Stimulated activated naive CD8-positive, alpha-beta T cell treated with anti-CD3 and anti-CD28 coated beads, Interleukin-15, Interleukin-2, amounts not matched to agents 100 U/mL and 50 U/mL, for 24 hours (primary cell): ENCODE measurements around the gene ARL17A.
"Not testable (repeated sequence)": the region's sequence is repeated elsewhere in the genome, so short reads cannot be mapped to it uniquely, and the experiment has no call there.

Source experiments
- ATAC-seq: fragments of 150-1000 bp; cut with Tn5 transposase; one replicate; pipeline ENCODE4 v1.10.0; 2021
- DNase-seq: peaks from one replicate; pipeline ENCODE4 v3.0.0; 2021

Gene ARL17A

DNA sequence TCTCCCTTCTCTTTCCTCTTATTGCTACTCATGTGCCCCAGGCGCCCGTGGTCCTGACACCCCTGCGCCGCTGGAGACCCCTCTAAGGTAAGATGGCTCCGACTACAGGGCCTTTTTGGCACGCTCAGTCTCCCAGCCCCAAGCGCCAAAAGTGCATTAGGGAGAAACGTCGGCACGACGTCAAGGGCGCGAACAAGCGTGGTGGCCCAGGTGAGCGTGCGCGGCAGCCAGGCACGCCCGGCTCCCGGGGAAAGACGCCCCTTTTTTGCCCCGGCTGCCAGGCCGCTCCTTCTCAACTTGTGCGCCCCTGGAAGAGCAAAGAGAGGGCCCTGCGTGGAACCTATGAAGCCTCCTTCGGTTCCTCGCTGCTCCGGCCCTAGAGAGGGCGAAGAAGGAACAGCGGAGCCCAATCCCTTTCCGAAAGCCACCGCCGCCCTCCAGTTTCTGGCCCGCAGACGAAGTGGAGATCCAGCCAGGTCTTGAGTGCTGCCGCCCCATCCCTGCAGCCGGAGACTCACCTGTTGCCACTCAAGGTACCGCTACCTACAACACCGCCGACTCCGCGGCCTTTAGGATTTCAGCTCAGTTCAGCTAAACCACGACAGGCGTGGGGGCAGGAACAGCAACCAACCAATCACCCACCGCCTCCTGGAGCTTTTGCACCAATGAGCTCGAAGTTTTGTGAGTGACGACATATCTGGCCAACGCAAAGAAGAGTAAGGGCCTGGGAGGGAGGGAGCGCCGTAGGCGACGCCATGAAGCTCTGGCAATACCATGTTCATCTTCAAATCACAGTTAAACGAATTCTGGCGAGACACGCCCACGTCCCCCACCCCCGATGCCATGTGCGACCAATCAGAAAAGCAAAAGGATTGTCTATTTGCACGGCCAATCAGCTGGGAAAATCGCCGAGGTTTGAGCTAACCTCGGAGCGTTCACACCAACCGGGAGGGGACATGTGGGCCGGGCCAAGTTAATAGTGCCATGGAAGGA, at the start of gene ARL17A:
Gene ARL17A (minus strand): TSS at position 609 of the 993 bp plus-strand sequence. CDS start 3,369 bp downstream, outside the sequence.
- peak; percentile 95 for ATAC-seq
- peak; percentile 70 for DNase-seq

DNA sequence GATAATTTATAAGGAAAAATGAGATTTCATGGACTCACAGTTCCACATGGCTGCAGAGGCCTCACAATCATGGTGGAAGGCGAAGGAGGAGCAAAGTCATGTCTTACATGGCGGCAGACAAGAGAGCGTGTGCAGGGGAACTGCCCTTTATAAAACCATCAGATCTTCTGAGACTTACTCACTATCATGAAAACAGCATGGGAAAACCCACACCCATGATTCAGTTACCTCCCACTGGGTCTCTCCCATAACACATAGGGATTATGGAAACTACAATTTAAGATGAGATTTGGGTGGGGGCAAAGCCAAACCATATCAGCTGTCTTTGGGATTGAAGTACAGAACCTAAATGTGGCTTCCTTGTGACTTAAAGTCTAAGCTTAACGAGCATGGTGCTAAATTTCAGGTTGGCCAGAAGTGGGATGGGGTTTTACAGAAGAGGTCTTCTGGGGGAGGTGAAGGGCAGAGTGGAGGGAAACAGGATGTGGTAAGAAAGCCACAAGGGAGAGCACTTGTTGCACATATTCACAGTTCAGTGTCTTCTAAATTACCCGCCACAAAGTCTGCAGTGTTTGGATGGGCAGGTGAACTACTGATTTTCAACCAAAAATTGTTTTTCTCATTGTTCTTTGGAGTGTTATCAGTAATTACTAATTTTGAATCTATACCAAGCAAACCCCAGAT, 49.4 kb upstream of the ARL17A start:
- DNase-seq = not testable (repeated sequence)
- ATAC-seq = peak; percentile 93

DNA sequence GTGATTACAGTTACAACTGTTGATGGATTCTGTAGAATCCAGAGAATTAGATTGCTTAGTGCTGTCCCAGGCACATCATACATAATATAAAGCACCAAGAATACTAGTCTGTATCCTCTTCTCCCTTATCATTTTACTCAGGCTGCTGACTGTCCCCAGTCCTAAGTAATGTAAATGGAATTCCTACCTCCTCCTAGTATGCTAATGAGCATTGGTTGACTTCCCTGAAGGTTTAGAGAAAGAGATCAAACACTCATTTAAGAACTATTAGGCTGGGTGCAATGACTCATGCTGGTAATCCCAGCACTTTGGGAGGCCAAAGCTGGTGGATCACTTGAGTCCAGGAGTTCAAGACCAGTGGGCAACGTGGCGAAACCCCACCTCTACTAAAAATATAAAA, 48.0 kb upstream of the ARL17A start:
- not testable (repeated sequence) for ATAC-seq, DNase-seq

GRCh38 chr17:46624726-46625125, 45.2 kb upstream of the ARL17A start:
- ATAC-seq, DNase-seq: not testable (repeated sequence)

GRCh38 chr17:46623790-46624189, 44.3 kb upstream of the ARL17A start:
- not testable (repeated sequence) for DNase-seq, ATAC-seq

DNA sequence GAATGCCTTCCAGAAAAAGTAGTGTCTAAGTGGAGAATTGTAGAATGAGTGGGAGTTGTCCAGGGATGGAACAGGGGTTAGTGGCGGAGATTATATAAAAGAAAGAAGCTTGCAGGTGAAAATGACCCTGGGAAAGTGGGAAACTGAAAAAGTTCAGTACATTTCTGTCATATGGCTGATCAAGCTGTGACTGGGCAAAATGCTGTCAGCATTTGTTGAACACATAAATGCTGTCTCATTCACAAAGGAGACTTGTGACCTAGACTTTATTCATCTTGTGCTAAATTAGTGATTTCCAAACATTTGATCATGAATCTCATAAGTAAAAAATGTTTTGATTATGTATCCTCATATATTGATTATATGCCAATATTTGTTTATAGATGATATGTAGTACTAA, 39.5 kb upstream of the ARL17A start:
- not testable (repeated sequence) for ATAC-seq, DNase-seq

- ATAC-seq = not testable (repeated sequence)
These were observed 37.6 kb upstream of the ARL17A start for GRCh38 chr17:46617121-46617520.

DNA sequence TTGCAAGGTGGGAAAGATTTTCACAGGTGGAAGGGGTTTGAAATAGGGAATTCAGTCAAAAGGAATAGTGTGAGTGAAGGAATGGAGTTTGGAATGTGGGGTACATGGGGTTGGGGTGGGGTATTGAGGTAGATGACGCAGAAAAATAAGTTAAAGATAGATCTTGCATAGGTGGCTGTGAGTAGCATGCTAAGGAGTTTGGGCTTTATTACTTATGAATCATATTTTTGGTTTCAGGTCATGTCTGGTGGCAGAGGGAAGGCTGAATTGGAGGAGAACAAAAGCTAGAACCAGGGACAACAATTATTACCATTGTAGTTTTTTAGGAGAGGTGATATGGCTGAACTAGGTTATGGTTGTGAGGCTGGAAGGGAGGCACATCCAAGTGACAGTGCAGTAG, 34.4 kb upstream of the ARL17A start:
- ATAC-seq = peak; percentile 57

More at GRCh38 chr17:46617121-46617520, 37.6 kb upstream of the ARL17A start:
- not testable (repeated sequence) for DNase-seq

DNA sequence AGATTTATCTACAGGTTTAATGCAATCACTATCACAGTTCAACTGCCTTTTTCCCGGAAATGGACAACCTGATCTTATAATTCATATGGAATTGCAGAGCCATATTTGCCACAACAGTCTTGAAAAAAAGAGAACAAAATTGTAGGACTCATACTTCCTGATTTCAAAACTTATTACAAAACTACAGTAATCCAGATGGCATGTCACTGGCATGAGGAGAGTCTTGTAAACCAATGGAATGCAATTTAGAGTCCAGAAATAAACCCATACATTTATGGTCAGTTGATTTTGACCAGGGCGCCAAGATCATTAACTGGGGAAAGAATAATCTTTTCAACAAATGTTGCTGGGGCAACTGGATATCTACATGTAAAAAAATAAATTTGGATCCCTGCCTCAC, 31.8 kb upstream of the ARL17A start:
- not testable (repeated sequence) for ATAC-seq, DNase-seq

More for the DNA sequence above, 34.4 kb upstream of the ARL17A start:
- DNase-seq = not testable (repeated sequence)

DNA sequence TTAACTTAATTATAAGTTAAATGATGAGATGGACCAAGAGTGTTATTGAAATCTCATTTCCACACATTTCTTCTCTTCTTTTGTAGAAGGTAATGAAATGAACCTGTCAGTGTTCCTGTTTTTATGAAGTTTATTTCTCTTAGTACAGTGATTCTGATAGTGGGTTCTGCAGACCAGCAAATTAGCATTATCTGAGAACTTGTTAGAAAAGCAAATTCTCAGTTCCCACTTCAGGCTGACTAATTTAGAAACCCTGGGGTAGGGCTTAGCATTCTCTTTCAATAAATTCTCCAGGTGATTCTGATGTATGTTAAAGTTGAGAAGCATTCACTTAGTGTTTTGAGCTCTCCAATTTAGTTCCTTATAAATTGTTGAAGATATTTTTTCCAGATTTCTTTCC, 23.6 kb upstream of the ARL17A start:
- ATAC-seq = peak; percentile 67
- not testable (repeated sequence) for DNase-seq

DNA sequence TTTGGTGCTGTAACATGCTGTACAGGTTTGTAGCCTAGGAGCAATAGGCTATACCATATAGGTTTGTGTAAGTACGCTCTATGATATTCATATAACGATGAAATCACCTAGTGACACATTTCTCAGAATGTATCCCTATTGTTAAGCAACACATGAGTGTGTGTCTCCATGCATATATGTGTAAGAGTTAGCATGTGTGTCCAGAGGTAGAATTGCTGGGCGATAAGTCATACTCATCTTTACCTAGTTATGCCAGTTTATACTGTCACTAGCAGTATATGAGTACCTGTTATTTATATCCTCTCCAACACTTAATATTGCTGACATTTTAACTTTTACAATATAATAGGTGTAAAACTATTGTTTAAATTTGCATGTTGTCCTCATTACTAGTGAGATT, 21.3 kb upstream of the ARL17A start:
- not testable (repeated sequence) for DNase-seq, ATAC-seq

- peak; percentile 80 for ATAC-seq
- DNase-seq = not testable (repeated sequence)
These were observed 18.9 kb upstream of the ARL17A start for GRCh38 chr17:46598344-46598931.

- peak; percentile 50 for ATAC-seq
- DNase-seq = not testable (repeated sequence)
These were observed 11.8 kb upstream of the ARL17A start for GRCh38 chr17:46591332-46591731.

DNA sequence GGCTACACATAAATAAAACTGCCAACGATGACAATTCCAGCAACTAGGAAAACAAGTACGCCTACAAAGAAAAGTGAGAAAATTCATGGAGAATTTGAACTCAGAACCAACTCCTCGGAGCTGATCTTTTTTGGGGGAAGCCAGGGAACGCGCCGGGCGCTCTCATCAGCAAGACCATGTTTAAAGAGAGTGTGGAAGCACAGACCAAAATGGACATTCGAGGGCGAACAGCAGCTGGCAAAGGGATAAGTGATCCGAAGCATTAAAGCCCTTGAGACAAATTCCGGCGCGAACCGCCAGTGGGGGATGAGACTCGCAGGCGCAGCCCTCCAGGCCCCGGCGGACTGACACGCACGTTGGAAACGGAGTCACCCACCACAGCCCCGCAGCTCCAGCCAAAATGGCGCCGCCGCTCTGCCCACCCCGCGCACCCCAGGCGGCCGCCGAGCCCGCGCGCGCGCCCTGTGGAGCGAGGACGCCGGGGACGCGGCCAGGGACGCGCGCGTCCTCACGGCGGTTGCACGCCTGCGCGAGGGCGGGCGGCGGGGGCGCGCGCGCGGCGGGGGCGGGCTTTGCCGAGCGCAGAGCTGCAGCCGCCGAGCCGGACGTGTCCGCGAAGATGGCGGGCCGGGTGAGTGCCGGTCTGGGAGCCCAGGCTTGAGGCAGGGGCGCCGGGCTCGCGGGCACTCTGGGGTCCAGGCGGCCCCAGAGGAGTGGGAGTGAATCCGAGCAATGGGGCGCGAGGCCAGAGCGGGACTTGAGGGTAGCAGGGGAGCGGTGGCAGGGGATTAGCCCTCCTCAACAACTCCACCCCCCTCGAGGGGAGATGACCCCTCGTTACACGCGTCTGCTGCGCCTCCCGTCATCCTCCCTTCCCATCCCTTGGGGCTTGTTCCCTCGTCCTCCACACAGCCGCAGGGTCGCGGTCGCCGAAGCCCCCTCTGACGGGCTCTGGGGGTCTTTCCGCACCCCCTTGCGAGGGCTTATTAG, 11.0 kb upstream of the ARL17A start, which contains the start of gene NSF:
Gene NSF (plus strand): TSS at position 513 of the 990 bp plus-strand sequence. CDS start 107 bp downstream, at position 620.
- DNase-seq = not testable (repeated sequence)
- peak; percentile 92 for ATAC-seq

GRCh38 chr17:46585444-46585843, 6.0 kb upstream of the ARL17A start:
- not testable (repeated sequence) for DNase-seq, ATAC-seq

DNA sequence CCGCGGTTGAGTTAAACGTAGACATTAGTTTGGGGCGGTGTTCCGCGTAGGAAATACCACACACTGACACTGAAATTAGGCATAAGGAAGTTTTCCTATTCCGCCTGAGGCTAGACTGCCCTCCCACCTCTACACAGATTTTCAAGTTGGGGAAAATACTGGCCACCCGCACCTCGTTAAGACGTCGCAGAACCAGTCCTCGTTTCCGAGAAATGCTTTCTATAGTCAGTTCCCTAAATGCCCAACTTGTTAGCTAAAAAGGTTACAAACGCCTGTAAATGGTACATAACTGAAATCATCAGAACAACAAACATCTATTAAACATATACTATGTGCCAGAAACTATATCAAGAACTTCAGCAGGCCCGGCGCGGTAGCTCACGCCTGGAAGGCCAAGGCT, 591 bp upstream of the ARL17A start:
- not testable (repeated sequence) for ATAC-seq, DNase-seq

DNA sequence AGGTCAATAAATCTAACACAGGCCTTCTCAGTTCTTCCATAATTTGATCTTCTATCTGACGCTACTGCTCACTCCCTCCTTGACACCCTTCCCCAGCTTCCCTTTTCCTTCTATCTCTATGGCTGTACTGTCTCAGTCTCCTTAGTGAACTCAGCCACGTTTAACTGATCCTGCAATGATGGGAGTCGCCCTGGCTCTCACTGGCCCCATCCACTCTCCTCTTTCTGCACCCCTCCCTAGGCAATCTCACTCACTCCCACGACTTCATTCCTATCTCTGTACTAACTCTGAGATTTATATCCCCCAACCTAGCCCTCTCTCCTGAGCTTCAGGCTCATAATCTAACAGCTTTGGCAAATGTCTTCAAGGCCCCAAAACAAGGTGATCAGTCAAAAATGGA, 7.7 kb downstream of the ARL17A start:
- not testable (repeated sequence) for DNase-seq

DNA sequence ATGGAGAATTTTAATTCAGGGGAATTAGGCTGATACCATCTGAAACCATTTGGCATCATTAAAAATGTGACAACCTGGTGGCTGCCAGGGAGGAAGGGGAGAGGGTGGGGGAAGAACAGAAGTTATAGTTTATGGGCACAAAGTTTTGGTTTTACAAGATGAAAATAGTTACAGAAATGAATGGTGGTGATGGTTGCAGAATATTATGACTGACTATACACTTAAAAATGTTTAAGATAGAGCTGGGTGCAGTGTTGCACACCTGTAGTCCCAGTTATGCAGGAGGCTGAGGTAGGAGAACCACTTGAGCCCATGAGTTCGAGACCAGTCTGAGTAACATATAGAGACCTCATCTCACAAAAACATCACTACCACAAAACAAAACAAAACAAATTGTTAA, 12.5 kb downstream of the ARL17A start:
- ATAC-seq = peak; percentile 23

More for the DNA sequence above, 7.7 kb downstream of the ARL17A start:
- not testable (repeated sequence) for ATAC-seq

DNA sequence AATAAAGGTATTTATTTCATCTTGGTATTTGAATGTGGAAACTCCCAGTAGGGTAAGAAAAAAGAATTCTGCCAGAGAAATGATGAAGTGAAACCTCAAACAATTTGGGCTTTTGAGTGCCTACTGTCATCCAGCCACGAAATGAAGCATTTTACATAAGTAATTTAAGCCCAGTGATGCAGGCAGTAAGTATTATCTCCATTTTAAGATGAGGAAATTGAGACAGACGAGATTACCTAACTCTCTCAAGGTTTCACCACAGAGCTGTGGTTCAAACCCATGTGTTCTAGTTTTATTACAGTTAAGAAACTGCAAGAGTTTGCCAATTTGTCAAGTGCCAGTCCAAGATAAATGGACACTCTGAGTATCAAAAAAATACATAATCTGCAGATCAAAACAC, 13.2 kb downstream of the ARL17A start:
- not testable (repeated sequence) for DNase-seq, ATAC-seq

More for the DNA sequence above, 12.5 kb downstream of the ARL17A start:
- DNase-seq = not testable (repeated sequence)

DNA sequence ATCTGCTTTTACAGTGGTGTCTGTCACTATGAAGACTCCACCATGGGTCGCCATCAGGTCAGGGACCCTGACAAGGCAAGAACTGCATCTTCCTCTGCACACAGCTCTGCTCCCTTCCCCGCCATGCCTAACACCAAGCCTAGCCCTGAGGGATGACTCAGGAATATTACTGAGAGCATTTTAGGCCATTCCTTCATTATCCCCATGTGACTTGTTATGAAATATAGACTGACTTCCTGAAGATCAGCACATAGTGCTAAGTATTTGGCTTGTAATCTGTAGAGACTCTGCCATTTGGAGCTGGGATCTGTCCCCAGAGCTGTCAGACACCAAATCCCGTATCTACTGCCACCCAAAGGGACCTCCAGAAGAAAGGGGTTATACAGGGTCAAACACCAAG, 19.4 kb downstream of the ARL17A start:
- DNase-seq, ATAC-seq: not testable (repeated sequence)
